Measurements from ENCODE around the gene USP49. TPM values are rescaled to one million over a fixed set of nuclear protein-coding genes. Genes with fewer than 3 reads are reported as not detected.

Gene USP49
- total RNA-seq, 2 experiments from 2014 or later: 9.0 to 17.8 TPM

DNA sequence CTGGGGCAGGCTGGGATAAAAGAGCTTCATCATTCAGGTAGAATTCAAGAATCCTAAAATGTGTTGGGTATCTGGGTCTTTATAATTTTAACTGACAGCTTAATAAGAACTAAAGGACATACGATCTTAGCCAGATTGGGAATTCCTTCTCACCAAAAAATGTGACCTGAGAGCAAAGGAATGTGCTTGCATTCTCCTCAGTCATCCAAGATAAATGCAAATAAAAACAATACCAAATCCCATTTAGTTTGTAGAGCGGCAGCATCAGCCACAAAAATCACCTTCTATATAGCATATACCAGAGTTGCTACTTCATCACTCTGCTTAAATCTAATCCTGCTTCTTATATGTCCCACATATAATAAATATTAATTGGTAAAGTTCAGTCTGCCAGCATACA lies 16.9 kb downstream of the USP49 start:
- Histone ChIP-seq H3K9me2 (ENCODE audit: insufficient read depth, low read length) (no peaks in the 10 kb centered on the region), H3K9me3 (ENCODE audit: low read length) (no peaks in the 10 kb centered on the region), H4K20me1 (ENCODE audit: insufficient read depth, low read length) (no peaks in the 10 kb centered on the region), H3K4me1 (ENCODE audit: insufficient read depth, low read length, poor library complexity, severe bottlenecking) (no peaks in the 10 kb centered on the region), H3K4me2 (ENCODE audit: low read length) (no peak overlapping the region), H3K36me3 (ENCODE audit: insufficient read depth, low read length) (no peaks in the 10 kb centered on the region), H2AFZ (ENCODE audit: low read length) (no peak overlapping the region), H3K4me3 (ENCODE audit: low read depth, low read length, poor library complexity, severe bottlenecking) (no peak overlapping the region), H3K27ac (ENCODE audit: low read depth, low read length, poor library complexity, severe bottlenecking) (no peak overlapping the region), H3K79me2 (ENCODE audit: insufficient read depth, low read depth, low read length) (no peaks in the 10 kb centered on the region)
- no TSS peak for BruUV-seq (replicated peaks)
- TF ChIP-seq, protein P1, sequence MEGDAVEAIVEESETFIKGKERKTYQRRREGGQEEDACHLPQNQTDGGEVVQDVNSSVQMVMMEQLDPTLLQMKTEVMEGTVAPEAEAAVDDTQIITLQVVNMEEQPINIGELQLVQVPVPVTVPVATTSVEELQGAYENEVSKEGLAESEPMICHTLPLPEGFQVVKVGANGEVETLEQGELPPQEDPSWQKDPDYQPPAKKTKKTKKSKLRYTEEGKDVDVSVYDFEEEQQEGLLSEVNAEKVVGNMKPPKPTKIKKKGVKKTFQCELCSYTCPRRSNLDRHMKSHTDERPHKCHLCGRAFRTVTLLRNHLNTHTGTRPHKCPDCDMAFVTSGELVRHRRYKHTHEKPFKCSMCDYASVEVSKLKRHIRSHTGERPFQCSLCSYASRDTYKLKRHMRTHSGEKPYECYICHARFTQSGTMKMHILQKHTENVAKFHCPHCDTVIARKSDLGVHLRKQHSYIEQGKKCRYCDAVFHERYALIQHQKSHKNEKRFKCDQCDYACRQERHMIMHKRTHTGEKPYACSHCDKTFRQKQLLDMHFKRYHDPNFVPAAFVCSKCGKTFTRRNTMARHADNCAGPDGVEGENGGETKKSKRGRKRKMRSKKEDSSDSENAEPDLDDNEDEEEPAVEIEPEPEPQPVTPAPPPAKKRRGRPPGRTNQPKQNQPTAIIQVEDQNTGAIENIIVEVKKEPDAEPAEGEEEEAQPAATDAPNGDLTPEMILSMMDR (conservative IDR thresholded peaks at IDR 0.05; ENCODE audit: low read length): no peak
- no peak for TF ChIP-seq EZH2phosphoT487 (IDR thresholded peaks at IDR 0.05; ENCODE audit: borderline replicate concordance, low read depth, low read length)
- DNase-seq (ENCODE audit: low spot score): no peak
- ChIA-PET CTCF (ENCODE audit: unreplicated experiment) (no interaction called here), POLR2A (interaction anchor here (1.3 kb wide), 1 partner anchor 9 kb away, joined by 4 read pairs; no protein-coding TSS in a partner anchor)
- intact Hi-C loops (cut with micrococcal nuclease; ENCODE audit: unreplicated experiment): no loop called here

DNA sequence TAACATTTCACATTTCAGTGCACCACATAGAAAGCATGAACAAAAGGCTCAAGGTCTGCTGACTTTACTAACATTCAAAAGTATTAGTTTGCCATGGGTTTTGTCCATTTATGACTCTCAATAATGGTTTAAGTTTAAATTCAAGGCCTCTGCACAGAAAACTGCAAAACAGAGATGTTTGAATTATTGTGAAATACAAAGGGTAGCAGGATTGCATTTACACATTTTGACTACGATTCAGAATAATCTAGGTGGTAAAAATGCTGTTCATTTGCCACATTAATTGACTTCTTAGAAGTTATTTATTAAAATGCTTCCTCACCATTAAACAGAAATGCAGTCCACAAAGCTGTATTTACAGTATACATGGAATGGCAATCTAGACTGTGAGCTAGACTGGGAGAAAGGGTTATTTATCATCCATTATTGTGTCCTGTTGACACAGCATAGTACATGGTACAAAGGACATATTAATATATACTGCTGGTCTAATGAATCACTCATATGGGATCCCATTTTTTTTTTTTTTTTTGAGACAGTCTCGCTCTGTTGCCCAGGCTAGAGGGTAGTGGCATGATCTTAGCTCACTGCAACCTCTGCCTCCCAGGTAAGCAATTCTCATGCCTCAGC lies 18.0 kb downstream of the USP49 start:
- Histone ChIP-seq H3K9me2 (ENCODE audit: insufficient read depth, low read length) (no peaks in the 10 kb centered on the region), H3K36me3 (ENCODE audit: insufficient read depth, low read length) (peaks cover 1% of the 10 kb centered on the region; the same call in 1 of the 2 replicates), H3K79me2 (ENCODE audit: insufficient read depth, low read depth, low read length) (no peaks in the 10 kb centered on the region), H4K20me1 (ENCODE audit: insufficient read depth, low read length) (no peaks in the 10 kb centered on the region), H2AFZ (ENCODE audit: low read length) (no peak overlapping the region), H3K4me1 (ENCODE audit: insufficient read depth, low read length, poor library complexity, severe bottlenecking) (no peaks in the 10 kb centered on the region), H3K27ac (ENCODE audit: low read depth, low read length, poor library complexity, severe bottlenecking) (no peak overlapping the region), H3K4me3 (ENCODE audit: low read depth, low read length, poor library complexity, severe bottlenecking) (no peak overlapping the region), H3K9me3 (ENCODE audit: low read length) (no peaks in the 10 kb centered on the region), H3K4me2 (ENCODE audit: low read length) (no peak overlapping the region)
- intact Hi-C loops (cut with micrococcal nuclease; ENCODE audit: unreplicated experiment): no loop called here
- BruUV-seq (replicated peaks): no TSS peak
- TF ChIP-seq, protein P1 (conservative IDR thresholded peaks at IDR 0.05; ENCODE audit: low read length): no peak
- TF ChIP-seq EZH2phosphoT487 (IDR thresholded peaks at IDR 0.05; ENCODE audit: borderline replicate concordance, low read depth, low read length): no peak
- ChIA-PET CTCF (ENCODE audit: unreplicated experiment) (no interaction called here), POLR2A (interaction anchor here (0.6 to 2.4 kb wide), 5 partner anchors 10 to 682 kb away, joined by 3 to 6 read pairs (median 5); no protein-coding TSS in a partner anchor)
- no peak for DNase-seq (ENCODE audit: low spot score)

DNA sequence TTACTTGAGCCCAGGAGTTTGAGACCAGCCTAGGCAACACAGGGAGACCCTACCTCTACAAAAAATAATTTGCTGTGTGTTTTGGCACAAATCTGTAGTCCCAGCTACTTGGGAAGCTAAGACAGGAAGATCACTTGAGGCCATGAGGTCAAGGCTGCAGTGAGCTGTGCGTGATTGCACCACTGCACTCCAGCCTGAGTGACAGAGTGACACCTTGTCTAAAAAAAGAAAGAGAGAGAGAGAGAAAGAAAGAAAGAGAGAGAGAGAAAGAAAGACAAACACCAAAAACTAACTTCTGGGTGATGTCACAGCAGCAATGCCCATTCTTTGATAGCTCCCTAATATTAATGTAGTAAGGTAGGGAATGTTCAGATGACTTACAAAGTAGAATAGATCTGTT lies 20.4 kb downstream of the USP49 start:
- BruUV-seq (replicated peaks): no TSS peak
- H3K4me1 ChIP-seq (ENCODE audit: insufficient read depth, low read length, poor library complexity, severe bottlenecking): no peaks in the 10 kb centered on the region
- no peaks in the 10 kb centered on the region for H4K20me1 ChIP-seq (ENCODE audit: insufficient read depth, low read length)
- POLR2A ChIA-PET: interaction anchor here (0.5 to 2.4 kb wide), 7 partner anchors 18 to 348 kb away, joined by 3 to 5 read pairs (median 3); partner anchors contain the start of gene USP49
- no peak overlapping the region for H3K27ac ChIP-seq (ENCODE audit: low read depth, low read length, poor library complexity, severe bottlenecking)
- no peaks in the 10 kb centered on the region for H3K79me2 ChIP-seq (ENCODE audit: insufficient read depth, low read depth, low read length)
- CTCF ChIA-PET (ENCODE audit: unreplicated experiment): no interaction called here
- no peak overlapping the region for H2AFZ ChIP-seq (ENCODE audit: low read length)
- no peaks in the 10 kb centered on the region for H3K9me2 ChIP-seq (ENCODE audit: insufficient read depth, low read length)
- DNase-seq (ENCODE audit: low spot score): no peak
- no peaks in the 10 kb centered on the region for H3K9me3 ChIP-seq (ENCODE audit: low read length)
- H3K4me3 ChIP-seq (ENCODE audit: low read depth, low read length, poor library complexity, severe bottlenecking): no peak overlapping the region
- no peak overlapping the region for H3K4me2 ChIP-seq (ENCODE audit: low read length)
- TF ChIP-seq EZH2phosphoT487 (IDR thresholded peaks at IDR 0.05; ENCODE audit: borderline replicate concordance, low read depth, low read length): no peak
- TF ChIP-seq, protein P1 (conservative IDR thresholded peaks at IDR 0.05; ENCODE audit: low read length): no peak
- peaks cover 13% of the 10 kb centered on the region; the same call in 1 of the 2 replicates for H3K36me3 ChIP-seq (ENCODE audit: insufficient read depth, low read length)
- intact Hi-C loops (cut with micrococcal nuclease; ENCODE audit: unreplicated experiment): no loop called here

All from OCI-LY7 (cell line).